B cell (primary cell): ENCODE measurements around the gene TECPR2. TPM values are rescaled to one million over a fixed set of nuclear protein-coding genes. Genes with fewer than 3 reads are reported as not detected.

Source experiments
- ATAC-seq: fragments of 200-7000 bp; cut with Tn5 transposase; one replicate; pipeline ENCODE4 v1.10.0; 2021; ENCODE audit warnings: low read depth, mild to moderate bottlenecking, moderate number of reproducible peaks, moderate library complexity
- CTCF ChIA-PET: fragments of 350-600 bp; sonication (Branson Sonifier 250); formaldehyde crosslinking; loops from one replicate; lab custom pipeline; 2021; ENCODE audit warnings: antibody characterized with exemption, inconsistent platforms; lab: Charles Lee
- POLR2A ChIA-PET: fragments of 350-600 bp; sonication (Branson Sonifier 250); formaldehyde crosslinking; loops from one replicate; lab custom pipeline; 2021; ENCODE audit warnings: antibody characterized with exemption; lab: Charles Lee
- DNase-seq: peaks from one replicate; pipeline ENCODE4 v3.0.0; 2013
- H2AFZ ChIP-seq: 2 replicates; pipeline ENCODE4 v1.6.1; 2012; ENCODE audit warnings: mild to moderate bottlenecking, low read depth, low read length; ENCODE audit not compliant: insufficient read depth, poor library complexity, severe bottlenecking
- H3K27ac ChIP-seq, 2 donors: 1 replicate in 1 of 2; 2 replicates in 1 of 2; pipeline ENCODE4 v1.5.1; 2012 to 2013; ENCODE audit warnings: low read length in 2 of 2, mild to moderate bottlenecking in 2 of 2, moderate library complexity in 1 of 2
- H3K27me3 ChIP-seq, 4 experiments: fragments of 200-600 bp in 1 of 4; sonication (generic) in 1 of 4; replicated peaks in 1 of 4; 1 replicate in 2 of 4; 2 replicates in 2 of 4; pipeline versions ENCODE4 v1.6.1 to v1.7.0; 2013 to 2016; ENCODE audit warnings: low read length in 3 of 4, mild to moderate bottlenecking in 2 of 4, mixed read lengths in 1 of 4, moderate library complexity in 1 of 4; ENCODE audit not compliant: insufficient read depth in 4 of 4, control insufficient read depth in 3 of 4; ENCODE audit errors: control extremely low read depth in 1 of 4
- H3K36me3 ChIP-seq, 2 experiments: replicated peaks in 1 of 2; 1 replicate in 1 of 2; 2 replicates in 1 of 2; pipeline versions ENCODE4 v1.6.1 to v1.7.1; 2013; ENCODE audit warnings: low read length in 1 of 2; ENCODE audit not compliant: insufficient read depth in 2 of 2, control insufficient read depth in 1 of 2; ENCODE audit errors: control extremely low read depth in 1 of 2, extremely low read depth in 1 of 2
- H3K4me1 ChIP-seq, 2 donors: fragments of 200-600 bp in 1 of 2; sonication (generic) in 1 of 2; 1 replicate in 1 of 2; 2 replicates in 1 of 2; pipeline versions ENCODE4 v1.5.1 to v1.6.1; 2013 to 2017; ENCODE audit warnings: low read length in 2 of 2; ENCODE audit not compliant: control insufficient read depth in 2 of 2, insufficient read depth in 2 of 2
- H3K4me2 ChIP-seq: replicated peaks from 2 replicates; pipeline ENCODE3; 2012; ENCODE audit warnings: mild to moderate bottlenecking, low read depth, low read length; ENCODE audit not compliant: poor library complexity, severe bottlenecking
- H3K4me3 ChIP-seq, 5 experiments: fragments of 200-600 bp in 1 of 5; sonication (generic) in 1 of 5; 1 replicate in 3 of 5; 2 replicates in 2 of 5; pipeline versions ENCODE4 v1.5.1 to v1.7.0; 2011 to 2016; ENCODE audit warnings: low read length in 4 of 5, mild to moderate bottlenecking in 4 of 5, low read depth in 2 of 5, control low read depth in 1 of 5, moderate library complexity in 1 of 5; ENCODE audit not compliant: insufficient read depth in 1 of 5; ENCODE audit errors: control extremely low read depth in 1 of 5, extremely low read depth in 1 of 5
- H3K79me2 ChIP-seq: fragments of 200-600 bp; sonication (generic); one replicate; pipeline ENCODE4 v1.6.0; 2016; ENCODE audit warnings: low read length; ENCODE audit not compliant: control insufficient read depth, insufficient read depth
- H3K9ac ChIP-seq: fragments of 200-600 bp; sonication (generic); 2 replicates; pipeline ENCODE4 v1.6.1; 2017; ENCODE audit warnings: mild to moderate bottlenecking, low read length, moderate library complexity
- H3K9me3 ChIP-seq, 3 donors: one replicate each; pipeline versions ENCODE4 v1.6.1 to v1.7.1; 2013; ENCODE audit warnings: low read length in 2 of 3; ENCODE audit not compliant: control insufficient read depth in 2 of 3, insufficient read depth in 1 of 3; ENCODE audit errors: control extremely low read depth in 1 of 3
- H4K20me1 ChIP-seq: 2 replicates; pipeline ENCODE4 v1.6.0; 2012; ENCODE audit warnings: mild to moderate bottlenecking, low read length; ENCODE audit not compliant: insufficient read depth, control insufficient read depth, poor library complexity, severe bottlenecking
- H3K27ac Mint-ChIP-seq: one replicate; pipeline ENCODE4 v1.8.0; 2021; ENCODE audit warnings: mixed read lengths
- H3K27me3 Mint-ChIP-seq: one replicate; pipeline ENCODE4 v1.8.0; 2021; ENCODE audit warnings: mixed read lengths
- H3K4me1 Mint-ChIP-seq: one replicate; pipeline ENCODE4 v1.8.0; 2021; ENCODE audit warnings: mixed read lengths
- H3K4me3 Mint-ChIP-seq: one replicate; pipeline ENCODE4 v1.8.0; 2021; ENCODE audit warnings: mixed read lengths
- H3K9me3 Mint-ChIP-seq: one replicate; pipeline ENCODE4 v1.8.0; 2022; ENCODE audit warnings: mixed read lengths; ENCODE audit not compliant: insufficient read depth
- EZH2 ChIP-seq: IDR thresholded peaks from 2 replicates; pipeline ENCODE4 v1.6.1; 2012; ENCODE audit warnings: borderline replicate concordance, low read depth, mild to moderate bottlenecking, moderate library complexity, low read length; ENCODE audit not compliant: insufficient read depth, poor library complexity, severe bottlenecking
- WGBS: methylation state at CpG from one replicate; pipeline ENCODE4 v1.1.5; 2013; ENCODE audit warnings: missing lambda C conversion rate; ENCODE audit not compliant: insufficient coverage; 5-methylcytosine and 5-hydroxymethylcytosine counted together
- intact Hi-C: fragments of 100-400 bp; cut with micrococcal nuclease; formaldehyde crosslinking; loops from one replicate; pipeline ENCODE4 v1.10.0; 2022
- polyA plus RNA-seq: library from polyadenylated mRNA; depleted of rRNA; stranded (reverse); fragments of >200 nt; gene quantifications from 2 replicates; pipeline ENCODE4 v1.2.3, GENCODE V29; 2012
- total RNA-seq, 2 donors: library from RNA; stranded (reverse); fragments of 120-200 nt in 1 of 2; gene quantifications; 1 replicate in 1 of 2; 2 replicates in 1 of 2; pipeline versions ENCODE4 v1.2.3 to v1.2.4, GENCODE V29; 2013 to 2022
- TF ChIP-seq, protein P1 (sequence below): fragments of 200-600 bp; IDR thresholded peaks from one replicate; pipeline ENCODE4 v1.8.0; 2022; ENCODE audit warnings: antibody characterized with exemption, mild to moderate bottlenecking

TECPR2 gene
- total and polyA plus RNA-seq, 2 donors (not counting 1 experiment from before 2014, with no cell fraction given): 4.7 to 10.8 TPM

DNA sequence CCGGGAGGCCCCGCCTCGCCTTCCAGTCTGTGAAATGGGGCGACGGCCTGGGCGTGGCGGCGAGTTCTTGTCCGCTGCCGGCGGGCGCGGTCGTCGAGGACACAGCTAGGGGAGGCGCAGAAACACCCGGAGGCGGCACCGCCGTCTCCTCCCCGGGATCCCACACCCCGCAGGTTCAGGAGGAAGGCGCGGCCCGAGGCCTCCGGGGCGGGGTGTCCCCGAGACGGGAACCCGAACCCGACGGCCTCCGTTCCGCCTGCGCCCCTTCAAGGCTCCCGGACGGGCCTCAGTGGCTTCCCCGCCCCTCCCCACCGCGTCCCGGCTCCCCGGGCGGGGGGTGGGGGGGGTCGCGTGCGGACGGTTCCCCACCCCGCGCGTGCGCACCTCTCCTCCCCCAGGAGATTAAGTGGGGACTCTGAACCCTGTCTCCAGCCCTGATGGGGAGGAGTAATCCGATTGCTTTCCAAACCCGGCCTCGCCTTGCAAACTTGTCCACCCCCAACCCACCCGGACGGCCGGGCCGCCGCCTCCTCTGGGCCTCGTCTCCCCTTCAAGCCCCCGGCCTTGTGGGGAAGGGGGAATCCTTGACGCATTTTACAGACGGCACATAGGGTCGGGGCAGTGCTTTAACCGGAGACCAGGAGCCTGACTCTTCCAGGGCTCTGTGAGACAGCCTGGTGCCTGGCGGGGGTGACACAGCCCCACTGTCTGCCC, 182.2 kb downstream of the TECPR2 start:
- H3K4me2 ChIP-seq: peak overlapping the region; percentile 78
- CTCF ChIA-PET: no interaction called here
- H3K79me2 ChIP-seq: no peaks in the 10 kb centered on the region
- POLR2A ChIA-PET: interaction anchor here (0.6 kb wide), 1 partner anchor 187 kb away, joined by 5 read pairs; no protein-coding TSS in a partner anchor
- peaks cover 20 to 22% of the 10 kb centered on the region in 2 donors for H3K4me1 ChIP-seq
- ATAC-seq (peak; percentile 56), DNase-seq (peak; percentile 48)
- no peak overlapping the region for H3K27ac Mint-ChIP-seq
- H3K4me1 Mint-ChIP-seq: peaks cover 10% of the 10 kb centered on the region
- peaks cover 33% of the 10 kb centered on the region for H3K27me3 Mint-ChIP-seq
- no peaks in the 10 kb centered on the region for H4K20me1 ChIP-seq
- intact Hi-C loops: no loop called here
- peak overlapping the region; percentile 44 for H3K9ac ChIP-seq
- H3K36me3 ChIP-seq: no peaks in the 10 kb centered on the region
- TF ChIP-seq, protein P1, sequence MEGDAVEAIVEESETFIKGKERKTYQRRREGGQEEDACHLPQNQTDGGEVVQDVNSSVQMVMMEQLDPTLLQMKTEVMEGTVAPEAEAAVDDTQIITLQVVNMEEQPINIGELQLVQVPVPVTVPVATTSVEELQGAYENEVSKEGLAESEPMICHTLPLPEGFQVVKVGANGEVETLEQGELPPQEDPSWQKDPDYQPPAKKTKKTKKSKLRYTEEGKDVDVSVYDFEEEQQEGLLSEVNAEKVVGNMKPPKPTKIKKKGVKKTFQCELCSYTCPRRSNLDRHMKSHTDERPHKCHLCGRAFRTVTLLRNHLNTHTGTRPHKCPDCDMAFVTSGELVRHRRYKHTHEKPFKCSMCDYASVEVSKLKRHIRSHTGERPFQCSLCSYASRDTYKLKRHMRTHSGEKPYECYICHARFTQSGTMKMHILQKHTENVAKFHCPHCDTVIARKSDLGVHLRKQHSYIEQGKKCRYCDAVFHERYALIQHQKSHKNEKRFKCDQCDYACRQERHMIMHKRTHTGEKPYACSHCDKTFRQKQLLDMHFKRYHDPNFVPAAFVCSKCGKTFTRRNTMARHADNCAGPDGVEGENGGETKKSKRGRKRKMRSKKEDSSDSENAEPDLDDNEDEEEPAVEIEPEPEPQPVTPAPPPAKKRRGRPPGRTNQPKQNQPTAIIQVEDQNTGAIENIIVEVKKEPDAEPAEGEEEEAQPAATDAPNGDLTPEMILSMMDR: no peak
- TF ChIP-seq EZH2: peak; percentile 50
- peaks cover 0 to 8% (median 0%) of the 10 kb centered on the region in 3 donors for H3K9me3 ChIP-seq
- peak overlapping the region; percentile 68 for H3K4me3 Mint-ChIP-seq
- H2AFZ ChIP-seq: peak overlapping the region; percentile 52
- 9% methylated on average over 45 of the region's 66 CpGs for WGBS
- peak overlapping the region in 3 of 5 experiments; percentile 26 to 40 (median 40) for H3K4me3 ChIP-seq
- H3K27ac ChIP-seq: no peak overlapping the region
- peaks cover 0 to 31% (median 16%) of the 10 kb centered on the region in 4 experiments for H3K27me3 ChIP-seq
- H3K9me3 Mint-ChIP-seq: no peaks in the 10 kb centered on the region
